GM18907 (cell line): ENCODE results near the gene ALDH3B2.
"Not testable (repeated sequence)": the region's sequence is repeated elsewhere in the genome, so short reads cannot be mapped to it uniquely, and the experiment has no call there.

Source experiments
- ATAC-seq: cut with Tn5 transposase; IDR thresholded peaks from one replicate; pipeline ENCODE4 v1.9.1; 2021; ENCODE audit warnings: mild to moderate bottlenecking, moderate library complexity; ENCODE audit not compliant: unreplicated experiment

ALDH3B2 gene, protein sequence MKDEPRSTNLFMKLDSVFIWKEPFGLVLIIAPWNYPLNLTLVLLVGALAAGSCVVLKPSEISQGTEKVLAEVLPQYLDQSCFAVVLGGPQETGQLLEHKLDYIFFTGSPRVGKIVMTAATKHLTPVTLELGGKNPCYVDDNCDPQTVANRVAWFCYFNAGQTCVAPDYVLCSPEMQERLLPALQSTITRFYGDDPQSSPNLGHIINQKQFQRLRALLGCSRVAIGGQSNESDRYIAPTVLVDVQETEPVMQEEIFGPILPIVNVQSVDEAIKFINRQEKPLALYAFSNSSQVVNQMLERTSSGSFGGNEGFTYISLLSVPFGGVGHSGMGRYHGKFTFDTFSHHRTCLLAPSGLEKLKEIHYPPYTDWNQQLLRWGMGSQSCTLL

GRCh38 chr11:67674442-67674871 is at the start of gene ALDH3B2:
ALDH3B2 (minus strand) TSS chr11:67674623; CDS start chr11:67666935, 7,688 bp downstream.
- ATAC-seq, result no peak

DNA sequence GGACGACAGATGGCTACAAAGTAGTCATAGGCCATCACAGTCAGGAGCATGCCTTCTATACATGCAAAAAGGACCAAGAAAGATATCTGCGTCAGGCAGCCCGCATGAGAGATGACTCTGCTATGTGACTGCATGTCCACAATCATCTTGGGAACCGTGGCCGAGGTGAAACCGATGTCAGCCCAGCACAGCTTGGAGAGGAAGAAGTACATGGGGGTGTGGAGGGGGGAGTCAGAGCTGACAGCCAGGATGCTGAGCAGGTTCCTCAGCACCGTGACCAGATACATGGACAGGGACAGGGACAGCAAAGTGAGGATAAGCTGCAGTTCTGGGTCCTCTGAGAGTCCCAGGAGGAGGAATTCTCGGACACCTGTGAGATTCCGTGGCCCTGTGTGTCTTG is 48.6 kb upstream of the ALDH3B2 start:
- ATAC-seq, result not testable (repeated sequence)

GRCh38 chr11:67716226-67716625 is 41.8 kb upstream of the ALDH3B2 start:
- not testable (repeated sequence) for ATAC-seq

GRCh38 chr11:67715801-67716200 is 41.4 kb upstream of the ALDH3B2 start:
- ATAC-seq, result not testable (repeated sequence)

- not testable (repeated sequence) for ATAC-seq
Measured at GRCh38 chr11:67713892-67714509, 39.6 kb upstream of the ALDH3B2 start.

- ATAC-seq, result not testable (repeated sequence)
Measured at GRCh38 chr11:67711676-67712075, 37.3 kb upstream of the ALDH3B2 start.

GRCh38 chr11:67711212-67711611 is 36.8 kb upstream of the ALDH3B2 start:
- ATAC-seq, result not testable (repeated sequence)

- ATAC-seq, result not testable (repeated sequence)
Measured at GRCh38 chr11:67709806-67710205, 35.4 kb upstream of the ALDH3B2 start.

DNA sequence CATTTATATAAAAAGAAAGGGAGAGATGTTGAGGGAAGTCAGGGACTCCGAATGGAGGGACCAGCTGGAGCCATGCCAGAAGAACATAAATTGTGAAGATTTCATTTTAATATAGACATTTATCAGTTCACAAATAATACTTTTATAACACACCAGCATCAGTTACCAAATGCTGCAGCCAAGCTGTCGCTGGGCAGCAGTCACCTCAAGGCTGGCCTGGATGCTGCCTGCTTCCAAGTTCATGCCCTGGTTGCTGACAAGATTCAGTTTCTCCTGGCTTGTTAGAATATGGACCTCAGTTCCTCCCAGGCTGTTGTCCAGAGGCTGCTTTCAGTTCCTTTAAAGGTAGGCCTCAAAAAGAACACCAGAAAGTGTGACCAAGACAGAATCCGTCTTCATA is 30.8 kb upstream of the ALDH3B2 start:
- ATAC-seq, result no peak

GRCh38 chr11:67704524-67704923 is 30.1 kb upstream of the ALDH3B2 start:
- no peak for ATAC-seq

GRCh38 chr11:67703709-67704108 is 29.3 kb upstream of the ALDH3B2 start:
- not testable (repeated sequence) for ATAC-seq

- no peak for ATAC-seq
Measured at GRCh38 chr11:67700548-67701262, 26.3 kb upstream of the ALDH3B2 start.

GRCh38 chr11:67700141-67700540 is 25.7 kb upstream of the ALDH3B2 start:
- ATAC-seq, result no peak

DNA sequence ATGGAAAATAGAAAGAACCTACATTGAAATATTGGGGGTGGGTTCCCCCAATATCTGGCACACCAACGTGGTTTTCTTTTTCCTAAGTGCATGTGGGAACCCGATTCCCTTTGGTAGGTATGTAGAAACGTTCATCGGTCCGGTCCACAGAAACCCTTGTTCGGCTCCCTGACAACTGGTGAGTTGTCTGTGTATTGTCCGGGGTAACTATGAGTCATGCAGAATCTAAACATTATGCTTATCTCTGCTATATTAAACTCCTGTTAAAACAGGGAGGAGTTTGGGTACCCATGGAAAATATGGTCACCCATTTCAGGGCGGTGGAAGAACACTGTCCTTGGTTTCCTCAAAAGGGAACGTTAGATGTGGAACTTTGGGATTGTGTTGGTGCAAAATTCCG is 25.1 kb upstream of the ALDH3B2 start:
- no peak for ATAC-seq

- no peak for ATAC-seq
Measured at GRCh38 chr11:67698247-67698646, 23.8 kb upstream of the ALDH3B2 start.

GRCh38 chr11:67697846-67698245 is 23.4 kb upstream of the ALDH3B2 start:
- ATAC-seq, result no peak

DNA sequence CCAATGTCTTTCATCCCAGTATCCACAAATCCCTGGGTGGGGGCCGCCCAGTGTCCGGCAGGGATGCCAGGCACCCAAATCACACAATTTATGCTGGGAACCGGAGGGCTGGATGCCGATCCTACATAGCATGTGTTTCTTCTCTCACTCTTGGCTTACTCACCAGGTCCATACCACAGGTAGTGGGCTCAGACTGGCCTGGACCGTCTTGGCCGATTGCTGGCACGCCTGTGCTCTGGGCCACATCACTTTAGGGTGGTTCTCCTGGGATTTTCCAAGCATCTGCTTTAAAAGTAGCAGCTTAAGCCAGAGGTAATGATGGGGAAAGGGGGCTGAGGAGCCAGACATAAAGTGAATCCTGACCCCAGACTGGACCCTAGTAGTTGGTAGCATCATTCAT is 22.6 kb upstream of the ALDH3B2 start:
- no peak for ATAC-seq

DNA sequence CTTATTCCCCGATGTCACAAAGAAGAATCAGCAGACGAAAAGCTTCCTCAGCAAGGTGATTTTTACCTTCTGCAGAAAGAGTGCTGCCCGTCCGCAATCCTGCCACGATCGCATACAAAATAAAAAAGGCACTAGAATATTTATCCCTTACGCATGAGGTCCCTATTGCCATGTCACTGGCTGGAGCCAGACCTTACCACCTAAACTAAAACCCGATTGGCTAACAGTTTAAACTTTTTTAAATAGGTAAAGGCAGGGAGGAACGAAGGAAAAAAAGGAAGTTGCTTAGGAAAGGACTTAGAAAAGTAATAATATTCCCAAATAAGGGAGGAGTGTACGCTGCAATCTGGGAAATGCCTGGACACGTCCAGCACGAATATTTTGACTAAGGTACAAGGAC is 21.2 kb upstream of the ALDH3B2 start:
- ATAC-seq, result no peak

GRCh38 chr11:67694875-67695555 is 20.6 kb upstream of the ALDH3B2 start:
- no peak for ATAC-seq

DNA sequence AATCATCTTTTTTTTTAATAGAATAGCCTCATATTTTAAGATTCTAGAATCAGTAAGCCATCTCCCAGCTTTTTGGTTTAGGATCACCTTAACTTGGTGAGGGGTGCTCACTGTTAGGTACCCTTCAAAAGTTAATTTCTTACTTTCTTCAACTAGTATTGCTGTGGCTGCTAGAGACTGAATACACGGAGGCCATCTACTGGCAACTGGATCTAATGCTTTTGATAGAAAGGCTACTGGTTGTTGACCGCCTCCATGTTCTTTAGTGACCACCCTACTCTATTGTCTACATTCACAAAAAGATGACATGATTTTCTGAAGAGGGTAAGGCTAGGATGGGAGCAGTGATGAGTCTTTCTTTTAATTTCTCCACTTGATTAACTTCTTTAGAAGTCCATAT is 16.7 kb upstream of the ALDH3B2 start:
- ATAC-seq, result no peak

GRCh38 chr11:67689178-67689577 is 14.8 kb upstream of the ALDH3B2 start:
- ATAC-seq, result no peak
